ENCODE measurements around the gene CDC42BPB.
"Not testable (repeated sequence)": the region's sequence is repeated elsewhere in the genome, so short reads cannot be mapped to it uniquely, and the experiment has no call there.

Gene CDC42BPB

DNA sequence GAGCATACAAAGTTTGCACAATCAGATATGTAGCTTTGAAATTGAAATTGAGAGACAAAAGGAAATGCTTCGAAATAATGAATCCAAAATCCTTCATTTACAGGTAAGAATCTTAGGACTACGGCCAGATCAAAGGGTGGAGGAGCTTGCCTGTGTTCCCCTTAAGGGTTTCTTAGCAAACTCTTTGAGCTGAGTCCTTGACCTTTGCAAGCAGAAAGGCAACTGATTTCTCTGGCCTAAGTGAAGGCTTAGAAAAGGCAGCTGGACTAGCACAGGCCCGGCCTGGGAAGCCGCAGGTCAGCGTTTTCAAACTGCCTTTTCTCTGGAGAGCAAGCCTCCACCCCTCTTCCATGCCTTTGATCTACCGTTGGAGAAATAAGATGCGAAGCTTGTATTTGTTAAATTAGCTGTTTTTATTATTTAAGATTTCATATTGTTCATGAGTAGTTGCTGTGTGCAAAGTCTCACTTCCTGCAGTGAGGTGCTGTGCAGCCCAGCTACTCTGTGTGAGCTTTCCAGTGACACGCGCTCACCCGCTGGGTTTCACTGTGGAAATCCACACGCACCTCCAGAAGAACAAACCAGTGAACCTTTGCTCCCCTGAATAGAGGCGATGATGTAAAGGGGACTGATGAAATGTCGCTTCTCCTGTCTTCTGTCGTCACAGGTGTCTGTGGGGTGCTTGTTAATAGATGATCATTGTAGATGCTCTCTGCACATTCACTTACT is 159.9 kb downstream of the CDC42BPB start:
- DNase-seq (ENCODE audit: low read depth in 1 of 2, low spot score in 1 of 2) = no peak
- in situ Hi-C loops (cut with HindIII; ENCODE audit: low pct_unique_long_range_greater_than_20kb, low sequenced_read_pairs) = no loop called here
- TF ChIP-seq JUND (IDR thresholded peaks at IDR 0.05; ENCODE audit: low read depth) = no peak

- DNase-seq (ENCODE audit: low read depth in 1 of 2, low spot score in 1 of 2); in situ Hi-C loops (cut with HindIII; ENCODE audit: low pct_unique_long_range_greater_than_20kb, low sequenced_read_pairs): not testable (repeated sequence)
Observed at GRCh38 chr14:102896735-102897134, 160.6 kb downstream of the CDC42BPB start.

GRCh38 chr14:102893452-102893851 is 163.9 kb downstream of the CDC42BPB start:
- TF ChIP-seq JUND (IDR thresholded peaks at IDR 0.05; ENCODE audit: low read depth) = no peak

DNA sequence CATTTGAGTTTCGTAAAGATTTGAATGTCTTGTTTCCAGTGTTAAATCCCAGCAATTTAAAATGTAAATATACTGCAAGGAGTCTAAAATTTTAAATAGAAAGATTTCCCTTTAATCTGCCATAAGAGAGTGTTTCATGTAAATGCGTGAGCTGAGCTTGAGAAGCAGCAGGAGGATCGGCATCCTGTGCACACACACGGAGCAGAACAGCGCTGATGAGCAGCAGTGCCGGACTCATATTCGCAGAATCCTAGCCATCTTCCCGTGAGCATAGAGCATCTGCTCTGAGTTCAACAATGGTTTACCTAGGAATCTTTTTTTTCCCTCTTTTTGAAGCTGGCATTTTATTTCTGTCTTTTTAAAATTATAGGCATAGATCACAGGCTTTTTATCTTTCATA is 164.7 kb downstream of the CDC42BPB start:
- in situ Hi-C loops (cut with HindIII; ENCODE audit: low pct_unique_long_range_greater_than_20kb, low sequenced_read_pairs) = no loop called here
- TF ChIP-seq JUND (IDR thresholded peaks at IDR 0.05; ENCODE audit: low read depth) = no peak
- no peak for DNase-seq (ENCODE audit: low read depth in 1 of 2, low spot score in 1 of 2)

More at GRCh38 chr14:102893452-102893851, 163.9 kb downstream of the CDC42BPB start:
- no peak for DNase-seq (ENCODE audit: low read depth in 1 of 2, low spot score in 1 of 2)
- in situ Hi-C loops (cut with HindIII; ENCODE audit: low pct_unique_long_range_greater_than_20kb, low sequenced_read_pairs) = no loop called here

GRCh38 chr14:102891556-102891955 is 165.8 kb downstream of the CDC42BPB start:
- in situ Hi-C loops (cut with HindIII; ENCODE audit: low pct_unique_long_range_greater_than_20kb, low sequenced_read_pairs) = no loop called here
- no peak for DNase-seq (ENCODE audit: low read depth in 1 of 2, low spot score in 1 of 2)
- TF ChIP-seq JUND (IDR thresholded peaks at IDR 0.05; ENCODE audit: low read depth) = no peak

GRCh38 chr14:102891111-102891510 is 166.2 kb downstream of the CDC42BPB start:
- no peak for DNase-seq (ENCODE audit: low read depth in 1 of 2, low spot score in 1 of 2)
- TF ChIP-seq JUND (IDR thresholded peaks at IDR 0.05; ENCODE audit: low read depth) = no peak
- in situ Hi-C loops (cut with HindIII; ENCODE audit: low pct_unique_long_range_greater_than_20kb, low sequenced_read_pairs) = no loop called here

- no peak for DNase-seq (ENCODE audit: low read depth in 1 of 2, low spot score in 1 of 2)
- in situ Hi-C loops (cut with HindIII; ENCODE audit: low pct_unique_long_range_greater_than_20kb, low sequenced_read_pairs) = no loop called here
Observed at GRCh38 chr14:102889615-102890014, 167.7 kb downstream of the CDC42BPB start.

DNA sequence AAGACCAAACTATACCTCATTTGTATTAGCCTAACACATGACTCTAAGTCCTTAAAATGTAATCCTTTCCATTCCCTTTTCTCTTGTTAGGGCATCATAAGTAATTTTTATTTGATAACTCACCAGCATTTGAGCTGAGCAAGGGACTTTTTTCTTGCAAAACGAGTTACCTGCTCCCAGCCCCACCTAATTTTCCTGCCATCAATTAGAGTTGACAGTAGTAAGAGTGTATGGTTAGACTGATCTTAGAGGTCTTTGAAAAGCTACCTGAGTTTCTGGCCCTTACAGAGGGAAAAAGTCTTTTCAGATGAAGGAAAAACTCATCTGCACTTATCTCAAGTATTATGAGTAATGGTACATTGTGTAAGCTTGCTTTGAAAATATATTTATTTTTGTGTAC is 168.6 kb downstream of the CDC42BPB start:
- in situ Hi-C loops (cut with HindIII; ENCODE audit: low pct_unique_long_range_greater_than_20kb, low sequenced_read_pairs) = no loop called here
- no peak for TF ChIP-seq JUND (IDR thresholded peaks at IDR 0.05; ENCODE audit: low read depth)
- no peak for DNase-seq (ENCODE audit: low read depth in 1 of 2, low spot score in 1 of 2)

More at GRCh38 chr14:102889615-102890014, 167.7 kb downstream of the CDC42BPB start:
- TF ChIP-seq JUND (IDR thresholded peaks at IDR 0.05; ENCODE audit: low read depth) = no peak

- TF ChIP-seq JUND (IDR thresholded peaks at IDR 0.05; ENCODE audit: low read depth) = no peak
- no peak for DNase-seq (ENCODE audit: low read depth in 1 of 2, low spot score in 1 of 2)
- in situ Hi-C loops (cut with HindIII; ENCODE audit: low pct_unique_long_range_greater_than_20kb, low sequenced_read_pairs) = no loop called here
Observed at GRCh38 chr14:102885737-102886447, 171.5 kb downstream of the CDC42BPB start.

- DNase-seq (ENCODE audit: low read depth in 1 of 2, low spot score in 1 of 2) = no peak
- in situ Hi-C loops (cut with HindIII; ENCODE audit: low pct_unique_long_range_greater_than_20kb, low sequenced_read_pairs) = no loop called here
- no peak for TF ChIP-seq JUND (IDR thresholded peaks at IDR 0.05; ENCODE audit: low read depth)
Observed at GRCh38 chr14:102883554-102883953, 173.8 kb downstream of the CDC42BPB start.

DNA sequence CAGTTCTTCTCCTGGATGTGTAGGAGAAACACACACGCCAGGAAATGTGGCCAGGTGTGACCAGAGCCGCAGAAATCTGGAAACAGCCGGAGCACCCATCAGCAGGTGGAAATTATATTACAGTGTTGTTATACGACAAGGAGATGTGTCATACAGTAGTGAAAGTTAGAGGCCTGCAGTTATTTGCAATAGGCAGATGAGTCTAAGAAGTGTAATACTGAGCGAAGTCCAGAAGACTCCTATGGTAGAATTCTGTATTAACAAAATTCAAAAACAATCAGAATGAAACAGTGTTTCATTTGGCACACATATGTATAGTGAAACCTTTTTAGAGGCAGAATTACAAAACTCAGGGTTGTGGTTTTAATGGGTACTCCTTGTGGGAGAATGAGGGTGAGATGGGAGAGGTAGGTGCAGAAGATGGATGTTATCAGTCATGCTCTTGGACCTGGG is 174.2 kb downstream of the CDC42BPB start:
- in situ Hi-C loops (cut with HindIII; ENCODE audit: low pct_unique_long_range_greater_than_20kb, low sequenced_read_pairs) = no loop called here
- DNase-seq (ENCODE audit: low read depth in 1 of 2, low spot score in 1 of 2) = no peak
- no peak for TF ChIP-seq JUND (IDR thresholded peaks at IDR 0.05; ENCODE audit: low read depth)

Data from T47D (cell line).